IMR-90 (cell line): ENCODE data around the gene NF1. TPM values are rescaled to one million over a fixed set of nuclear protein-coding genes. Genes with fewer than 3 reads are reported as not detected.

Experiments used
- ATAC-seq: fragments of 200-7000 bp; cut with Tn5 transposase; 2 replicates; pipeline ENCODE4 v1.9.1; 2020; ENCODE audit warnings: low read depth, mild to moderate bottlenecking, moderate library complexity
- BruUV-seq: library from RNA; stranded (reverse); fragments of 400-500 nt; replicated peaks from 2 replicates; lab custom pipeline; 2021; lab: Mats Ljungman, UMichigan
- CTCF ChIA-PET: fragments of 300-600 bp; formaldehyde crosslinking; extraction: SDS; loops from one replicate; lab custom pipeline; 2021; ENCODE audit warnings: antibody characterized with exemption; lab: Yijun Ruan, JAX
- POLR2A ChIA-PET: fragments of 300-600 bp; sonication (Branson Sonifier 250); formaldehyde crosslinking; loops from one replicate; lab custom pipeline; 2022; ENCODE audit warnings: antibody characterized with exemption; ENCODE audit not compliant: unreplicated experiment; lab: Charles Lee
- DNase-seq: peaks from one replicate; pipeline ENCODE4 v3.0.0; 2013
- H2AFZ ChIP-seq: replicated peaks from 2 replicates; pipeline ENCODE3; 2013; ENCODE audit warnings: low read length, mild to moderate bottlenecking; ENCODE audit not compliant: poor library complexity
- H2AK5ac ChIP-seq: 2 replicates; pipeline ENCODE4 v1.6.1; 2013; ENCODE audit warnings: low read depth, low read length, inconsistent platforms
- H2AK9ac ChIP-seq: replicated peaks from 2 replicates; pipeline ENCODE3; 2013; ENCODE audit warnings: mild to moderate bottlenecking, low read depth, low read length, moderate library complexity; ENCODE audit not compliant: poor library complexity
- H2BK120ac ChIP-seq: 2 replicates; pipeline ENCODE4 v1.6.1; 2013; ENCODE audit warnings: low read depth, low read length, inconsistent platforms
- H2BK15ac ChIP-seq: 3 replicates; pipeline ENCODE4 v1.6.1; 2013; ENCODE audit warnings: low read depth, low read length, inconsistent platforms
- H2BK20ac ChIP-seq: 2 replicates; pipeline ENCODE4 v1.6.1; 2013; ENCODE audit warnings: low read depth, mild to moderate bottlenecking, inconsistent platforms, low read length, moderate library complexity
- H2BK5ac ChIP-seq: 2 replicates; pipeline ENCODE4 v1.6.1; 2013; ENCODE audit warnings: mild to moderate bottlenecking, low read depth, low read length, inconsistent platforms; ENCODE audit not compliant: poor library complexity, severe bottlenecking
- H3K14ac ChIP-seq: replicated peaks from 2 replicates; pipeline ENCODE4 v1.6.1; 2013; ENCODE audit warnings: low read depth, low read length, inconsistent platforms
- H3K18ac ChIP-seq: 2 replicates; pipeline ENCODE4 v1.6.1; 2013; ENCODE audit warnings: low read depth, low read length, control low read depth
- H3K23ac ChIP-seq: 2 replicates; pipeline ENCODE4 v1.6.1; 2013; ENCODE audit warnings: low read depth, low read length, inconsistent platforms
- H3K27ac ChIP-seq: 2 replicates; pipeline ENCODE4 v1.5.1; 2013; ENCODE audit warnings: mild to moderate bottlenecking, control low read depth, low read length; ENCODE audit not compliant: insufficient read depth
- H3K27me3 ChIP-seq: 2 replicates; pipeline ENCODE4 v1.6.1; 2013; ENCODE audit warnings: low read length; ENCODE audit not compliant: control insufficient read depth, insufficient read depth
- H3K36me3 ChIP-seq: 2 replicates; pipeline ENCODE4 v1.6.1; 2013; ENCODE audit warnings: low read length, mixed read lengths; ENCODE audit not compliant: control insufficient read depth, insufficient read depth
- H3K4ac ChIP-seq: 2 replicates; pipeline ENCODE4 v1.6.1; 2013; ENCODE audit warnings: low read depth, low read length, inconsistent platforms
- H3K4me1 ChIP-seq: 2 replicates; pipeline ENCODE4 v1.6.1; 2013; ENCODE audit warnings: low read length, mixed read lengths; ENCODE audit not compliant: control insufficient read depth, insufficient read depth
- H3K4me2 ChIP-seq: 2 replicates; pipeline ENCODE4 v1.6.1; 2013; ENCODE audit warnings: low read depth, mild to moderate bottlenecking, control low read depth, low read length, moderate library complexity
- H3K4me3 ChIP-seq: 2 replicates; pipeline ENCODE4 v1.5.1; 2013; ENCODE audit warnings: low read depth, mild to moderate bottlenecking, control low read depth, low read length, moderate library complexity; ENCODE audit not compliant: insufficient read depth
- H3K56ac ChIP-seq: 2 replicates; pipeline ENCODE4 v1.6.1; 2013; ENCODE audit warnings: low read length, inconsistent platforms; ENCODE audit not compliant: insufficient read depth; ENCODE audit errors: extremely low read depth
- H3K79me1 ChIP-seq, 2 experiments: 2 replicates each; pipeline ENCODE4 v1.6.1; 2013; ENCODE audit warnings: low read length in 2 of 2, inconsistent platforms in 1 of 2, low read depth in 1 of 2
- H3K9ac ChIP-seq: 2 replicates; pipeline ENCODE4 v1.6.1; 2013; ENCODE audit warnings: low read depth, low read length, control low read depth
- H3K9me1 ChIP-seq: 2 replicates; pipeline ENCODE4 v1.6.1; 2013; ENCODE audit warnings: low read length, inconsistent platforms; ENCODE audit not compliant: insufficient read depth
- H3K9me3 ChIP-seq: 2 replicates; pipeline ENCODE4 v1.6.1; 2013; ENCODE audit warnings: low read length; ENCODE audit not compliant: control insufficient read depth, insufficient read depth
- H4K20me1 ChIP-seq: 2 replicates; pipeline ENCODE4 v1.6.1; 2013; ENCODE audit warnings: low read length, inconsistent platforms; ENCODE audit not compliant: insufficient read depth
- H4K5ac ChIP-seq: 2 replicates; pipeline ENCODE4 v1.6.1; 2013; ENCODE audit warnings: mild to moderate bottlenecking, low read depth, low read length, control low read depth
- H4K8ac ChIP-seq, 2 experiments: 2 replicates each; pipeline ENCODE4 v1.6.1; 2013; ENCODE audit warnings: low read depth in 2 of 2, low read length in 2 of 2, control low read depth in 1 of 2, inconsistent platforms in 1 of 2
- H4K91ac ChIP-seq: 2 replicates; pipeline ENCODE4 v1.6.1; 2013; ENCODE audit warnings: low read depth, low read length, inconsistent platforms; ENCODE audit not compliant: insufficient read depth
- BHLHE40 ChIP-seq: fragments of 150-350 bp; IDR thresholded peaks from 2 replicates; pipeline ENCODE4 v1.6.1; 2016; ENCODE audit warnings: mild to moderate bottlenecking, low read depth, low read length
- CEBPB ChIP-seq: IDR thresholded peaks from 2 replicates; pipeline ENCODE4 v1.6.1; 2012; ENCODE audit warnings: low read depth, low read length, improper control_type of control experiment
- CHD1 ChIP-seq: IDR thresholded peaks from 2 replicates; pipeline ENCODE4 v1.6.1; 2012; ENCODE audit warnings: low read depth, low read length, improper control_type of control experiment
- FOS ChIP-seq: fragments of 150-350 bp; IDR thresholded peaks from 2 replicates; pipeline ENCODE4 v1.6.1; 2016; ENCODE audit warnings: low read depth, low read length
- MAFK ChIP-seq: IDR thresholded peaks from 2 replicates; pipeline ENCODE4 v1.6.1; 2012; ENCODE audit warnings: low read depth, low read length, improper control_type of control experiment
- MXI1 ChIP-seq: IDR thresholded peaks from 2 replicates; pipeline ENCODE4 v1.6.1; 2012; ENCODE audit warnings: low read depth, mild to moderate bottlenecking, low read length, moderate library complexity, borderline replicate concordance
- NFE2L2 ChIP-seq: fragments of 150-350 bp; IDR thresholded peaks from 2 replicates; pipeline ENCODE4 v1.6.1; 2016; ENCODE audit warnings: low read depth, mild to moderate bottlenecking, low read length
- POLR2A ChIP-seq: IDR thresholded peaks from 2 replicates; pipeline ENCODE4 v1.6.1; 2012; ENCODE audit warnings: mild to moderate bottlenecking, low read depth, low read length
- RAD21 ChIP-seq: IDR thresholded peaks from 2 replicates; pipeline ENCODE4 v1.6.1; 2012; ENCODE audit warnings: low read length, improper control_type of control experiment
- RCOR1 ChIP-seq: IDR thresholded peaks from 2 replicates; pipeline ENCODE4 v1.6.1; 2012; ENCODE audit warnings: mild to moderate bottlenecking, low read length, improper control_type of control experiment; ENCODE audit not compliant: insufficient replicate concordance
- RFX5 ChIP-seq: IDR thresholded peaks from 2 replicates; pipeline ENCODE4 v1.8.0; 2012; ENCODE audit warnings: low read depth, mild to moderate bottlenecking, low read length, moderate library complexity
- SMC3 ChIP-seq: fragments of 150-350 bp; IDR thresholded peaks from 2 replicates; pipeline ENCODE4 v1.6.1; 2016; ENCODE audit warnings: low read depth, mild to moderate bottlenecking, antibody characterized with exemption, low read length, moderate library complexity
- WGBS, 2 experiments: methylation state at CpG; one replicate each; pipeline versions ENCODE4 v1.1.5 to v1.1.7; 2013; ENCODE audit warnings: missing lambda C conversion rate in 2 of 2; ENCODE audit not compliant: insufficient read length in 1 of 2; ENCODE audit errors: extremely low coverage in 2 of 2; 5-methylcytosine and 5-hydroxymethylcytosine counted together
- dilution Hi-C: fragments of 300-500 bp; cut with HindIII; formaldehyde crosslinking; loops from one replicate; pipeline ENCODE4 v1.14.3; 2018; ENCODE audit warnings: low sequenced_read_pairs; ENCODE audit not compliant: unreplicated experiment
- in situ Hi-C: fragments of 300-500 bp; cut with MboI; formaldehyde crosslinking; loops from 3 replicates; pipeline ENCODE4 v1.14.3; 2019; ENCODE audit warnings: low sequenced_read_pairs, inconsistent platforms, mixed read lengths
- intact Hi-C: fragments of 100-400 bp; cut with micrococcal nuclease; formaldehyde crosslinking; loops from 2 replicates; pipeline ENCODE4 v1.10.0; 2022
- polyA plus RNA-seq, 3 experiments: library from polyadenylated mRNA; depleted of rRNA; stranded (reverse); fragments of >200 nt; gene quantifications; 2 replicates each; pipeline ENCODE4 v1.2.3, GENCODE V29; 2012; ENCODE audit warnings: low replicate concordance in 1 of 3
- total RNA-seq: library from RNA; depleted of rRNA; stranded (reverse); fragments of >200 nt; gene quantifications from 2 replicates; pipeline ENCODE4 v1.2.3, GENCODE V29; 2012
- TF ChIP-seq, protein P1 (sequence below): fragments of 150-350 bp; IDR thresholded peaks from 2 replicates; pipeline ENCODE4 v1.6.1; 2016; ENCODE audit warnings: low read depth, mild to moderate bottlenecking, low read length, moderate library complexity, borderline replicate concordance
- TF ChIP-seq, protein P2 (sequence below): conservative IDR thresholded peaks from 2 replicates; pipeline ENCODE4 v1.5.1; 2012; ENCODE audit warnings: mild to moderate bottlenecking, low read depth, low read length, improper control_type of control experiment
- TF ChIP-seq, protein P3 (sequence below): fragments of 150-350 bp; IDR thresholded peaks from 2 replicates; pipeline ENCODE4 v1.6.1; 2017; ENCODE audit warnings: mild to moderate bottlenecking, antibody characterized with exemption, low read length, low read depth

The NF1 gene
- total and polyA plus RNA-seq, 2 of the 4 experiments (the other 2 are of a cell fraction) = 17.9 to 48.6 TPM

DNA sequence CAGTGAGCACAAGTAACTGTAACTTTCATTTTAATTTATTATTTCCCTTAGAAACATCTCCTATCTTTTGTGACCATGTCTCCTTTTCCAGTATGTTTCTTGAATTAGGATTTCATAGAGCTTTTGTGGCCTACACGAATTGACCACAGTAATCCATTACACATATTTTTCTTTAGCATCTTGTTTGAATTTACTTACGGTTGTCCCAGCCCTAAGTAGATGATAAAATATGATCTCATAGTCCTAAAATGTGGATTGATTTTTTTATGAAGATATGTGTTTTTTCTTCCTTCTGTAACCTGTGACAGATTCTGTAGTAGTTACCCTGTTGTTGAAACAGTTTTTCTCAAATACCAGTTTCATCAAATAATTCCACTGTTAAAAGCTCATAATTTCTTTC, 61.5 kb downstream of the NF1 start:
- Histone ChIP-seq H4K20me1 (0 out of 2 replicates have a peak, but pooled peaks cover 3% of the 10 kb centered on the region), H4K91ac (no peak overlapping the region), H3K18ac (no peak overlapping the region), H3K56ac (no peak overlapping the region), H2AK5ac (no peak overlapping the region), H3K9me1 (no peaks in the 10 kb centered on the region; the same call in 1 of the 2 replicates), H3K79me1 (peaks cover 17 to 37% of the 10 kb centered on the region in 2 experiments), H2AFZ (no peak overlapping the region), H3K4ac (no peak overlapping the region), H4K8ac (no peak overlapping the region), H4K5ac (no peak overlapping the region), H2BK15ac (no peak overlapping the region; the same call in 2 of the 3 replicates), H3K27me3 (no peaks in the 10 kb centered on the region), H3K9me3 (no peaks in the 10 kb centered on the region), H2BK20ac (no peak overlapping the region), H3K4me3 (no peak overlapping the region), H3K9ac (no peak overlapping the region), H3K14ac (no peak overlapping the region), H2AK9ac (no peak overlapping the region), H2BK120ac (no peak overlapping the region), H3K23ac (peak overlapping the region; percentile 59; the same call in 1 of the 2 replicates), H3K36me3 (peaks cover 3% of the 10 kb centered on the region), H3K4me1 (no peaks in the 10 kb centered on the region), H2BK5ac (no peak overlapping the region), H3K4me2 (peak overlapping the region; percentile 18; the same call in 1 of the 2 replicates), H3K27ac (no peak overlapping the region)
- CTCF ChIA-PET = no interaction called here
- no TSS peak for BruUV-seq
- POLR2A ChIA-PET = no interaction called here
- dilution Hi-C loops (no loop called here), intact Hi-C loops (no loop called here), in situ Hi-C loops (no loop called here)
- ATAC-seq = peak; percentile 63
- peak; percentile 78 for DNase-seq
- WGBS, 2 experiments = no CpG with 5 or more reads among the region's 2 CpGs
- TF ChIP-seq NFE2L2 (no peak), MAFK (no peak), RCOR1 (no peak), CEBPB (no peak), POLR2A (no peak), FOS (no peak), BHLHE40 (no peak), MXI1 (no peak), CHD1 (no peak), RFX5 (no peak), SMC3 (no peak), RAD21 (no peak)
- TF ChIP-seq, protein P1, sequence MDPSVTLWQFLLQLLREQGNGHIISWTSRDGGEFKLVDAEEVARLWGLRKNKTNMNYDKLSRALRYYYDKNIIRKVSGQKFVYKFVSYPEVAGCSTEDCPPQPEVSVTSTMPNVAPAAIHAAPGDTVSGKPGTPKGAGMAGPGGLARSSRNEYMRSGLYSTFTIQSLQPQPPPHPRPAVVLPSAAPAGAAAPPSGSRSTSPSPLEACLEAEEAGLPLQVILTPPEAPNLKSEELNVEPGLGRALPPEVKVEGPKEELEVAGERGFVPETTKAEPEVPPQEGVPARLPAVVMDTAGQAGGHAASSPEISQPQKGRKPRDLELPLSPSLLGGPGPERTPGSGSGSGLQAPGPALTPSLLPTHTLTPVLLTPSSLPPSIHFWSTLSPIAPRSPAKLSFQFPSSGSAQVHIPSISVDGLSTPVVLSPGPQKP = no peak
- TF ChIP-seq, protein P2, sequence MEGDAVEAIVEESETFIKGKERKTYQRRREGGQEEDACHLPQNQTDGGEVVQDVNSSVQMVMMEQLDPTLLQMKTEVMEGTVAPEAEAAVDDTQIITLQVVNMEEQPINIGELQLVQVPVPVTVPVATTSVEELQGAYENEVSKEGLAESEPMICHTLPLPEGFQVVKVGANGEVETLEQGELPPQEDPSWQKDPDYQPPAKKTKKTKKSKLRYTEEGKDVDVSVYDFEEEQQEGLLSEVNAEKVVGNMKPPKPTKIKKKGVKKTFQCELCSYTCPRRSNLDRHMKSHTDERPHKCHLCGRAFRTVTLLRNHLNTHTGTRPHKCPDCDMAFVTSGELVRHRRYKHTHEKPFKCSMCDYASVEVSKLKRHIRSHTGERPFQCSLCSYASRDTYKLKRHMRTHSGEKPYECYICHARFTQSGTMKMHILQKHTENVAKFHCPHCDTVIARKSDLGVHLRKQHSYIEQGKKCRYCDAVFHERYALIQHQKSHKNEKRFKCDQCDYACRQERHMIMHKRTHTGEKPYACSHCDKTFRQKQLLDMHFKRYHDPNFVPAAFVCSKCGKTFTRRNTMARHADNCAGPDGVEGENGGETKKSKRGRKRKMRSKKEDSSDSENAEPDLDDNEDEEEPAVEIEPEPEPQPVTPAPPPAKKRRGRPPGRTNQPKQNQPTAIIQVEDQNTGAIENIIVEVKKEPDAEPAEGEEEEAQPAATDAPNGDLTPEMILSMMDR = no peak
- TF ChIP-seq, protein P3, sequence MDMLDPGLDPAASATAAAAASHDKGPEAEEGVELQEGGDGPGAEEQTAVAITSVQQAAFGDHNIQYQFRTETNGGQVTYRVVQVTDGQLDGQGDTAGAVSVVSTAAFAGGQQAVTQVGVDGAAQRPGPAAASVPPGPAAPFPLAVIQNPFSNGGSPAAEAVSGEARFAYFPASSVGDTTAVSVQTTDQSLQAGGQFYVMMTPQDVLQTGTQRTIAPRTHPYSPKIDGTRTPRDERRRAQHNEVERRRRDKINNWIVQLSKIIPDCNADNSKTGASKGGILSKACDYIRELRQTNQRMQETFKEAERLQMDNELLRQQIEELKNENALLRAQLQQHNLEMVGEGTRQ = no peak
